WTC11 (cell line): Measurements from ENCODE around the gene SPECC1L. TPM values are rescaled to one million over a fixed set of nuclear protein-coding genes. Genes with fewer than 3 reads are reported as not detected.

Source experiments
- ATAC-seq: fragments of 200-7000 bp; cut with Tn5 transposase; 2 replicates; pipeline ENCODE4 v1.10.0; 2021; ENCODE audit warnings: mild to moderate bottlenecking, moderate library complexity
- CTCF ChIA-PET: fragments of 300-600 bp; sonication (Branson Sonifier 250); formaldehyde crosslinking; loops from one replicate; lab custom pipeline; 2021; ENCODE audit warnings: antibody characterized with exemption; lab: Charles Lee
- POLR2A ChIA-PET: fragments of 350-600 bp; sonication (Branson Sonifier 250); formaldehyde crosslinking; loops from one replicate; lab custom pipeline; 2021; ENCODE audit warnings: antibody characterized with exemption; lab: Charles Lee
- DNase-seq: peaks from one replicate; pipeline ENCODE4 v3.0.0; 2021; ENCODE audit warnings: low spot score
- H3K27ac Mint-ChIP-seq: 2 replicates; pipeline ENCODE4 v1.8.0; 2021; ENCODE audit warnings: mixed read lengths
- H3K27me3 Mint-ChIP-seq: 2 replicates; pipeline ENCODE4 v1.8.0; 2021; ENCODE audit warnings: low read depth, mild to moderate bottlenecking, moderate library complexity, mixed read lengths
- H3K36me3 Mint-ChIP-seq: 2 replicates; pipeline ENCODE4 v1.8.0; 2021; ENCODE audit warnings: mixed read lengths
- H3K4me1 Mint-ChIP-seq: 2 replicates; pipeline ENCODE4 v1.8.0; 2022; ENCODE audit warnings: mixed read lengths
- H3K4me3 Mint-ChIP-seq: 2 replicates; pipeline ENCODE4 v1.8.0; 2021; ENCODE audit warnings: mild to moderate bottlenecking, moderate library complexity, mixed read lengths
- H3K9me3 Mint-ChIP-seq: 2 replicates; pipeline ENCODE4 v1.8.0; 2021; ENCODE audit warnings: mixed read lengths
- ELF4 ChIP-seq: sonication (generic); formaldehyde crosslinking; IDR thresholded peaks from 2 replicates; pipeline ENCODE4 v1.8.1; 2022; ENCODE audit warnings: low read depth, mild to moderate bottlenecking, moderate library complexity, missing genetic modification reagents
- ESRRA ChIP-seq: sonication (generic); formaldehyde crosslinking; IDR thresholded peaks from 2 replicates; pipeline ENCODE4 v1.8.1; 2022; ENCODE audit warnings: mild to moderate bottlenecking, missing genetic modification reagents, borderline replicate concordance
- FOXP1 ChIP-seq: sonication (generic); formaldehyde crosslinking; IDR thresholded peaks from 2 replicates; pipeline ENCODE4 v1.8.0; 2022; ENCODE audit warnings: missing genetic modification reagents, mild to moderate bottlenecking, moderate library complexity, borderline replicate concordance
- GRHL2 ChIP-seq: fragments of 250-450 bp; sonication (Bioruptor Pico); IDR thresholded peaks from 2 replicates; pipeline ENCODE4 v1.8.0; 2022; ENCODE audit warnings: mild to moderate bottlenecking, moderate library complexity; ENCODE audit not compliant: insufficient replicate concordance, severe bottlenecking
- MXD4 ChIP-seq: fragments of 250-450 bp; sonication (Bioruptor Pico); IDR thresholded peaks from 2 replicates; pipeline ENCODE4 v1.8.0; 2021; ENCODE audit warnings: mild to moderate bottlenecking, moderate library complexity, borderline replicate concordance
- TEAD1 ChIP-seq: sonication (generic); formaldehyde crosslinking; IDR thresholded peaks from 2 replicates; pipeline ENCODE4 v1.8.0; 2022; ENCODE audit warnings: mild to moderate bottlenecking, missing genetic modification reagents
- ZBTB21 ChIP-seq: sonication (generic); formaldehyde crosslinking; IDR thresholded peaks from 2 replicates; pipeline ENCODE4 v1.8.1; 2023; ENCODE audit warnings: mild to moderate bottlenecking, missing genetic modification reagents, borderline replicate concordance
- ZNF671 ChIP-seq: fragments of 250-450 bp; sonication (Bioruptor Pico); IDR thresholded peaks from 2 replicates; pipeline ENCODE4 v1.8.0; 2021; ENCODE audit warnings: mild to moderate bottlenecking
- total RNA-seq: library from RNA; stranded (reverse); gene quantifications from 3 replicates; pipeline ENCODE4 v1.2.3, GENCODE V29; 2021
- TF ChIP-seq, protein P1 (sequence below): fragments of 200-600 bp; IDR thresholded peaks from 2 replicates; pipeline ENCODE4 v1.8.0; 2022; ENCODE audit warnings: antibody characterized with exemption
- TF ChIP-seq, protein P2 (sequence below): sonication (generic); formaldehyde crosslinking; IDR thresholded peaks from 2 replicates; pipeline ENCODE4 v1.8.1; 2023; ENCODE audit warnings: mild to moderate bottlenecking, missing genetic modification reagents
- TF ChIP-seq, protein P3 (sequence below): sonication (generic); formaldehyde crosslinking; IDR thresholded peaks from 2 replicates; pipeline ENCODE4 v1.8.1; 2023; ENCODE audit warnings: mild to moderate bottlenecking, missing genetic modification reagents, moderate library complexity
- TF ChIP-seq, protein P4 (sequence below): sonication (generic); formaldehyde crosslinking; IDR thresholded peaks from 2 replicates; pipeline ENCODE4 v1.8.0; 2023; ENCODE audit warnings: missing genetic modification reagents, mild to moderate bottlenecking, borderline replicate concordance
- TF ChIP-seq, protein P5 (sequence below): sonication (generic); formaldehyde crosslinking; IDR thresholded peaks from 2 replicates; pipeline ENCODE4 v1.8.1; 2023; ENCODE audit warnings: mild to moderate bottlenecking, moderate library complexity, missing genetic modification reagents

SPECC1L gene
- total RNA-seq, 1 experiment from 2014 or later = 44.6 TPM

DNA sequence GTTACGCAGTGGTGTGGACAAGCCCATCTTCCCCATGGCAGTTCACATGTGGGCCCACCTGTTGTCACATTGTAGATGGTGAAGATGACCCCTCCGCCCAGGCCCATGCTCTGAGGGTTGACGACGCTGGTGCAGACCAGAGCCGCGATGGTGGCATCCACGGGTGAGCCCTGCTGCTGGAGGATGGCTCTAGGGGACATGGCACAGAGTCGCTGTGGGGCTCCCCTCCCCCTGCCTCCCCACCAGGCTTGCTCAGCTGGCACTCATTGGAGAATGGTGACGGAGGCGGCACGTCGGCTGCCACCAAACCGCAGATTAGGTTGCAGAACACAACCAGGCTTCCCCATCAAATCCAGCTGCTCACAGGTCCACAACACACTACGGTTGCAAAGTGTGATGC, 36.8 kb upstream of the SPECC1L start (continued):
- no peak for TF ChIP-seq TEAD1 (CRISPR knock-in tag)
- TF ChIP-seq GRHL2 (CRISPR knock-in tag) = no peak
- no peak for TF ChIP-seq ZBTB21 (CRISPR knock-in tag)

DNA sequence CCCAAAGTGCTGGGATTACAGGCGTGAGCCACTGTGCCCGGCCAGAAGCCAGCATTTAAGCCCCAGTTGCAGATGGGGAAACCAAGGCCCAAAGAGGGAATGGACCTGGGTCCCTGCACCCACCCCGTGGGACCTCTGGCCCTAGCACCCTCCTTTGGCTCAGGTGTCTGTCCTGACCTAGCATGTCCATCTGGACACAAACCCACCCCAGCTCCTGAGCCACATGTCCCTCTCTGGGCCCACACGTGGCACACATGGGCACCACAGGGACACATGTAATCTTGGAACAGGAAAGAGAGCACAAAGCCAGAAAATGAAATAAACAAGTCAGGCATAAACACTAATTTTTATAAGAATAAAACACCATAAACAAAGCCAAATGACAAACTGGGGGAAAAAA, 35.3 kb upstream of the SPECC1L start:
- ChIA-PET POLR2A (interaction anchor here (0.7 to 1.1 kb wide), 2 partner anchors 88 to 571 kb away, joined by 3 to 6 read pairs; partner anchors contain the start of gene SGSM1), CTCF (interaction anchor here (0.7 to 1.0 kb wide), 2 partner anchors 18 to 100 kb away, joined by 3 read pairs; no protein-coding TSS in a partner anchor)
- Mint-ChIP-seq H3K9me3 (no peaks in the 10 kb centered on the region), H3K27me3 (no peaks in the 10 kb centered on the region), H3K4me3 (no peak overlapping the region), H3K36me3 (no peaks in the 10 kb centered on the region), H3K4me1 (peaks cover 3% of the 10 kb centered on the region), H3K27ac (no peak overlapping the region)
- TF ChIP-seq MXD4 (CRISPR knock-in tag) (no peak), FOXP1 (CRISPR knock-in tag) (no peak), ELF4 (CRISPR knock-in tag) (no peak), ZBTB21 (CRISPR knock-in tag) (no peak), ESRRA (CRISPR knock-in tag) (no peak), ZNF671 (no peak)
- TF ChIP-seq, protein P1, sequence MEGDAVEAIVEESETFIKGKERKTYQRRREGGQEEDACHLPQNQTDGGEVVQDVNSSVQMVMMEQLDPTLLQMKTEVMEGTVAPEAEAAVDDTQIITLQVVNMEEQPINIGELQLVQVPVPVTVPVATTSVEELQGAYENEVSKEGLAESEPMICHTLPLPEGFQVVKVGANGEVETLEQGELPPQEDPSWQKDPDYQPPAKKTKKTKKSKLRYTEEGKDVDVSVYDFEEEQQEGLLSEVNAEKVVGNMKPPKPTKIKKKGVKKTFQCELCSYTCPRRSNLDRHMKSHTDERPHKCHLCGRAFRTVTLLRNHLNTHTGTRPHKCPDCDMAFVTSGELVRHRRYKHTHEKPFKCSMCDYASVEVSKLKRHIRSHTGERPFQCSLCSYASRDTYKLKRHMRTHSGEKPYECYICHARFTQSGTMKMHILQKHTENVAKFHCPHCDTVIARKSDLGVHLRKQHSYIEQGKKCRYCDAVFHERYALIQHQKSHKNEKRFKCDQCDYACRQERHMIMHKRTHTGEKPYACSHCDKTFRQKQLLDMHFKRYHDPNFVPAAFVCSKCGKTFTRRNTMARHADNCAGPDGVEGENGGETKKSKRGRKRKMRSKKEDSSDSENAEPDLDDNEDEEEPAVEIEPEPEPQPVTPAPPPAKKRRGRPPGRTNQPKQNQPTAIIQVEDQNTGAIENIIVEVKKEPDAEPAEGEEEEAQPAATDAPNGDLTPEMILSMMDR = no peak
- TF ChIP-seq, protein P2, sequence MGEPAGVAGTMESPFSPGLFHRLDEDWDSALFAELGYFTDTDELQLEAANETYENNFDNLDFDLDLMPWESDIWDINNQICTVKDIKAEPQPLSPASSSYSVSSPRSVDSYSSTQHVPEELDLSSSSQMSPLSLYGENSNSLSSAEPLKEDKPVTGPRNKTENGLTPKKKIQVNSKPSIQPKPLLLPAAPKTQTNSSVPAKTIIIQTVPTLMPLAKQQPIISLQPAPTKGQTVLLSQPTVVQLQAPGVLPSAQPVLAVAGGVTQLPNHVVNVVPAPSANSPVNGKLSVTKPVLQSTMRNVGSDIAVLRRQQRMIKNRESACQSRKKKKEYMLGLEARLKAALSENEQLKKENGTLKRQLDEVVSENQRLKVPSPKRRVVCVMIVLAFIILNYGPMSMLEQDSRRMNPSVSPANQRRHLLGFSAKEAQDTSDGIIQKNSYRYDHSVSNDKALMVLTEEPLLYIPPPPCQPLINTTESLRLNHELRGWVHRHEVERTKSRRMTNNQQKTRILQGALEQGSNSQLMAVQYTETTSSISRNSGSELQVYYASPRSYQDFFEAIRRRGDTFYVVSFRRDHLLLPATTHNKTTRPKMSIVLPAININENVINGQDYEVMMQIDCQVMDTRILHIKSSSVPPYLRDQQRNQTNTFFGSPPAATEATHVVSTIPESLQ (CRISPR knock-in tag) = no peak
- TF ChIP-seq, protein P3, sequence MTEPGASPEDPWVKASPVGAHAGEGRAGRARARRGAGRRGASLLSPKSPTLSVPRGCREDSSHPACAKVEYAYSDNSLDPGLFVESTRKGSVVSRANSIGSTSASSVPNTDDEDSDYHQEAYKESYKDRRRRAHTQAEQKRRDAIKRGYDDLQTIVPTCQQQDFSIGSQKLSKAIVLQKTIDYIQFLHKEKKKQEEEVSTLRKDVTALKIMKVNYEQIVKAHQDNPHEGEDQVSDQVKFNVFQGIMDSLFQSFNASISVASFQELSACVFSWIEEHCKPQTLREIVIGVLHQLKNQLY (CRISPR knock-in tag) = no peak
- TF ChIP-seq, protein P4, sequence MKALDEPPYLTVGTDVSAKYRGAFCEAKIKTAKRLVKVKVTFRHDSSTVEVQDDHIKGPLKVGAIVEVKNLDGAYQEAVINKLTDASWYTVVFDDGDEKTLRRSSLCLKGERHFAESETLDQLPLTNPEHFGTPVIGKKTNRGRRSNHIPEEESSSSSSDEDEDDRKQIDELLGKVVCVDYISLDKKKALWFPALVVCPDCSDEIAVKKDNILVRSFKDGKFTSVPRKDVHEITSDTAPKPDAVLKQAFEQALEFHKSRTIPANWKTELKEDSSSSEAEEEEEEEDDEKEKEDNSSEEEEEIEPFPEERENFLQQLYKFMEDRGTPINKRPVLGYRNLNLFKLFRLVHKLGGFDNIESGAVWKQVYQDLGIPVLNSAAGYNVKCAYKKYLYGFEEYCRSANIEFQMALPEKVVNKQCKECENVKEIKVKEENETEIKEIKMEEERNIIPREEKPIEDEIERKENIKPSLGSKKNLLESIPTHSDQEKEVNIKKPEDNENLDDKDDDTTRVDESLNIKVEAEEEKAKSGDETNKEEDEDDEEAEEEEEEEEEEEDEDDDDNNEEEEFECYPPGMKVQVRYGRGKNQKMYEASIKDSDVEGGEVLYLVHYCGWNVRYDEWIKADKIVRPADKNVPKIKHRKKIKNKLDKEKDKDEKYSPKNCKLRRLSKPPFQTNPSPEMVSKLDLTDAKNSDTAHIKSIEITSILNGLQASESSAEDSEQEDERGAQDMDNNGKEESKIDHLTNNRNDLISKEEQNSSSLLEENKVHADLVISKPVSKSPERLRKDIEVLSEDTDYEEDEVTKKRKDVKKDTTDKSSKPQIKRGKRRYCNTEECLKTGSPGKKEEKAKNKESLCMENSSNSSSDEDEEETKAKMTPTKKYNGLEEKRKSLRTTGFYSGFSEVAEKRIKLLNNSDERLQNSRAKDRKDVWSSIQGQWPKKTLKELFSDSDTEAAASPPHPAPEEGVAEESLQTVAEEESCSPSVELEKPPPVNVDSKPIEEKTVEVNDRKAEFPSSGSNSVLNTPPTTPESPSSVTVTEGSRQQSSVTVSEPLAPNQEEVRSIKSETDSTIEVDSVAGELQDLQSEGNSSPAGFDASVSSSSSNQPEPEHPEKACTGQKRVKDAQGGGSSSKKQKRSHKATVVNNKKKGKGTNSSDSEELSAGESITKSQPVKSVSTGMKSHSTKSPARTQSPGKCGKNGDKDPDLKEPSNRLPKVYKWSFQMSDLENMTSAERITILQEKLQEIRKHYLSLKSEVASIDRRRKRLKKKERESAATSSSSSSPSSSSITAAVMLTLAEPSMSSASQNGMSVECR (CRISPR knock-in tag) = no peak
- TF ChIP-seq, protein P5, sequence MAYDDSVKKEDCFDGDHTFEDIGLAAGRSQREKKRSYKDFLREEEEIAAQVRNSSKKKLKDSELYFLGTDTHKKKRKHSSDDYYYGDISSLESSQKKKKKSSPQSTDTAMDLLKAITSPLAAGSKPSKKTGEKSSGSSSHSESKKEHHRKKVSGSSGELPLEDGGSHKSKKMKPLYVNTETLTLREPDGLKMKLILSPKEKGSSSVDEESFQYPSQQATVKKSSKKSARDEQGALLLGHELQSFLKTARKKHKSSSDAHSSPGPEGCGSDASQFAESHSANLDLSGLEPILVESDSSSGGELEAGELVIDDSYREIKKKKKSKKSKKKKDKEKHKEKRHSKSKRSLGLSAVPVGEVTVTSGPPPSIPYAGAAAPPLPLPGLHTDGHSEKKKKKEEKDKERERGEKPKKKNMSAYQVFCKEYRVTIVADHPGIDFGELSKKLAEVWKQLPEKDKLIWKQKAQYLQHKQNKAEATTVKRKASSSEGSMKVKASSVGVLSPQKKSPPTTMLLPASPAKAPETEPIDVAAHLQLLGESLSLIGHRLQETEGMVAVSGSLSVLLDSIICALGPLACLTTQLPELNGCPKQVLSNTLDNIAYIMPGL (CRISPR knock-in tag) = no peak
- DNase-seq = no peak
- ATAC-seq = no peak
